ENCODE data around the gene HNRNPUL1.

HNRNPUL1 gene

DNA sequence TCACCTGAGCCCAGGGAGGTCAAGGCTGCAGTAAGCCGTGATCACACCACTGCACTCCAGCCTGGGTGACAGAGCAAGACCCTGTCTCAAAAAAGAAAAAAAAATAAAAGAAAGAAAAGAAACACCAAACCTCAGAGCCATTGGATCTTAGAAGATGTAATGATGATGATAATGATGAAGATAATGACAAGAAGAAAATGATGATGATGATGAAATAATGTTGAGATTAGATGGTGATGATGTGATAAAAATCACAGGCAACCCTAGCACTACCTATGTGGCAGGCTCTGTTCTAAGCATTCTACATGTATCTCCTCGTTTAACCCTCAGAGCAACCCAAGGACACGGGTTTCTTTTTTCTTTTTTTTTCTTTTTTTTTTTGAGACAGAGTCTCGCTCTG is 20.1 kb upstream of the HNRNPUL1 start:
- no peaks in the 10 kb centered on the region for H3K36me3 ChIP-seq (replicated peaks)
- H3K4me1 ChIP-seq = no peaks in the 10 kb centered on the region
- 0 out of 2 replicates have a peak, but pooled peaks cover 2% of the 10 kb centered on the region for H3K9me3 ChIP-seq
- no peaks in the 10 kb centered on the region for H3K27me3 ChIP-seq (ENCODE audit: low read depth)
- in situ Hi-C loops (cut with MboI; ENCODE audit: low sequenced_read_pairs) = no loop called here
- DNase-seq (ENCODE audit: low spot score in 2 of 2) = no peak
- H3K4me3 ChIP-seq = no peak overlapping the region

DNA sequence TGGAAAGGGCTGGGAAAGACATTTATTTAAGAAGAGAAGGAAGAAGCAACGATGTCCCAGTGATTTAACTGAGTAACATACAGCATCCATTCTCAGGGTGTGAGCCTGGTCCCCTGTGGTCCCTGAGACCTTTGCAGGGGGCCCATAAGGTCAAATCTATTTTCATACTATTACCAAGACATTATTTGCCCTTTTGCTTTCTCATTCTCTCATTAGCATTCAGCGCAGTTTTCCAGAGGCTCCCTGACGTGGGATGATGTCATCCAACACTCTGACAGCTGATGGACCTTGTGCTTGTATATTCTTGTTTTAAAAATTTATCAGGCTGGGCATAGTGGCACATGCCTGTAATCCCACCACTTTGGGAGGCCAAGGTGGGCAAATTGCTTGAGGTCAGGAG is 18.3 kb upstream of the HNRNPUL1 start:
- Histone ChIP-seq H3K36me3 (replicated peaks) (no peaks in the 10 kb centered on the region), H3K4me1 (no peaks in the 10 kb centered on the region), H3K27me3 (ENCODE audit: low read depth) (no peaks in the 10 kb centered on the region), H3K9me3 (0 out of 2 replicates have a peak, but pooled peaks cover 2% of the 10 kb centered on the region), H3K4me3 (no peak overlapping the region)
- no peak for DNase-seq (ENCODE audit: low spot score in 2 of 2)
- in situ Hi-C loops (cut with MboI; ENCODE audit: low sequenced_read_pairs) = no loop called here

DNA sequence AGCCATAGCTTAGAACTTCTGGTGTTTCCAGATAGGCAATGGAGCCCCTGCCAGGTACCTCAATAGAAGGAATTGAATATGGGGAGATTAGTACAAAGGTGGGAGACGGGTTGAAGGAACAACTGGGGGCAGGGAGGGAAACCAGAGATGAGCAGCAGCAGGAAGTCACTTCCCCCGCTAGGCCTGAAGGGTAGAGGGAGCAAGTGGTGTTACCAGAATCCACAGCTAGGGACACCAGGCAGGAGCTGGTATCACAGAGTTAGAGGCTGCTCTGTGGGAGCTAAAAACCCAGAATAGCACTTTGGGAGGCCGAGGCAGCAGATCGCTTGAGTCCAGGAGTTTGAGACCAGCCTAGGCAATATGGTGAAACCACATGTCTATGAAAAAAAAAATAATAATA is 15.3 kb upstream of the HNRNPUL1 start:
- in situ Hi-C loops (cut with MboI; ENCODE audit: low sequenced_read_pairs) = no loop called here
- DNase-seq (ENCODE audit: low spot score in 2 of 2) = no peak
- 0 out of 2 replicates have a peak, but pooled peaks cover 2% of the 10 kb centered on the region for H3K9me3 ChIP-seq
- no peaks in the 10 kb centered on the region for H3K4me1 ChIP-seq
- H3K27me3 ChIP-seq (ENCODE audit: low read depth) = no peaks in the 10 kb centered on the region
- H3K4me3 ChIP-seq = no peak overlapping the region
- H3K36me3 ChIP-seq (replicated peaks) = no peaks in the 10 kb centered on the region

DNA sequence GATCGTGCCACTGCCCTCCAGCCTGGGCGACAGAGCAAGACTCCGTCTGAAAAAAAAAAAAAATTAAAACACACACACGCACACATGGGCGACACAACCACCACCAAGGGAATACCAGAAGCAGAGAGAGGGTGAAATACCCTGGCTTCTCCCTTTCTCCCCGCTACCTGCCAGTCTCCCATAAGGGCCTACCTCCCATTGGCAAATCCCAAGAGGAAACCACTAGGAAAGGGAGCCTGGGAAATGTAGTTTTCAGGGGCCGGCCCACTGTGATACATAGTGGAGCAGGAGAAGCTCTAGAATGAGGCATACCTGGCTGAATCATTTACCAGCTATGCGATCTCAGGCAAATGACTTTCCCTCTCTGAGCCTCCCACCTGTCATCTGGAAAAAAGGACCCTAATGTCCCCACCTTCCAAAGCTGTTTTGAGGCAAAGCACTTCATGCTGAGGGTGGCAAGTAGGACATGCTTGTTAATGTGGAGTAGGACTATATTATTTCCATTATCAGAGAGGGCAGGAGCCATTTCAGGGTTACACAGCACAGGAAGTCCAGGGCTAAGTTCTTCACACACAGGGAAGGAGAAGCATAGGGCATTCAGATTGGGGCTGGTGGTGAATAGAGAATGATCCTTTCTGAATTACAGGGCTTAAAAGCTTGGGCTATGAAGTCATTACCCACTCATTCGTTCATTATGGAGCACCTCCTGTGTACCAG is 14.3 kb upstream of the HNRNPUL1 start:
- Histone ChIP-seq H3K27me3 (ENCODE audit: low read depth) (no peaks in the 10 kb centered on the region), H3K9me3 (0 out of 2 replicates have a peak, but pooled peaks cover 2% of the 10 kb centered on the region), H3K4me3 (no peak overlapping the region), H3K4me1 (no peaks in the 10 kb centered on the region), H3K36me3 (replicated peaks) (no peaks in the 10 kb centered on the region)
- in situ Hi-C loops (cut with MboI; ENCODE audit: low sequenced_read_pairs) = no loop called here
- DNase-seq (ENCODE audit: low spot score in 2 of 2) = no peak

DNA sequence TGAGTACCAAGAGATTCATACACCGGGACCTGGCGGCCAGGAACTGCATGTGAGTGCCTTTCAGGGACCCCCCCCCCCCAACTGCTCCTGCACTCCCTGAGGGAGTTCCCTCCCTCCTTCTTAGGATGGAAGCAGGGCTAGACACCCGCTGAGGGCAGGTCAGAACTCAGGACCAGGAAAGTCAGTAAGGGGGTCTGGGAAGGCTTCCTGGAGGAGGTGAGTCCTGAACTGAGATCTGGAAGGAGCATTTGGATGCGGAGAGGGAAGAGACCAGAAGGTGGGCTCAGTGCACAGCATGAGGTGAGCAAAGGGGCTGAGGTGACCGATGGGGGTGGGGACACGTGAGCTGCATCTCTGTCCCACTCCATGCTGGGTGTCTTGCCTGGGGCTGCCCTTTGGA is 10.5 kb upstream of the HNRNPUL1 start:
- in situ Hi-C loops (cut with MboI; ENCODE audit: low sequenced_read_pairs) = no loop called here
- Histone ChIP-seq H3K9me3 (0 out of 2 replicates have a peak, but pooled peaks cover 1% of the 10 kb centered on the region), H3K4me1 (no peaks in the 10 kb centered on the region), H3K27me3 (ENCODE audit: low read depth) (no peaks in the 10 kb centered on the region), H3K4me3 (no peak overlapping the region), H3K36me3 (replicated peaks) (no peaks in the 10 kb centered on the region)
- no peak for DNase-seq (ENCODE audit: low spot score in 2 of 2)

DNA sequence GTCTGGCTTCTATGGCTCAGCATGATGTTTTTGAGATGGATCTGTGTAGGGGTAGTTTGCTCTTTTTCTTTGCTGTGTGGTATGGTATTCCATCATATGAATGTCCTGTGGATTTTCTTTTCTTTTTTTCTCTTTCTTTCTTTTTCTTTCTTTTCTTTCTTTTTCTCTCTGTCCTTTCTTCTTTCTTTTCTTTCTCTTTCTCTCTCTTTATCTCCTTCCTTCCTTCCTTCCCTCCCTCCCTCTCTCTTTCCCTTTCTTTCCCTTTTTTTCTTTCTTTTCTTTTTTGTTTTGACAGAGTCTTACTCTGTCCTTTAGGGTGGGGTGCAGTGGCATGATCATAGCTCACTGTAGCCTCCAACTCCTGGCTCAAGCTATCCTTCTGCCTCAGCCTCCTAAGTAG is 9.0 kb upstream of the HNRNPUL1 start:
- in situ Hi-C loops (cut with MboI; ENCODE audit: low sequenced_read_pairs) = no loop called here
- Histone ChIP-seq H3K27me3 (ENCODE audit: low read depth) (no peaks in the 10 kb centered on the region), H3K9me3 (no peaks in the 10 kb centered on the region), H3K4me1 (no peaks in the 10 kb centered on the region), H3K4me3 (no peak overlapping the region), H3K36me3 (replicated peaks) (no peaks in the 10 kb centered on the region)
- no peak for DNase-seq (ENCODE audit: low spot score in 2 of 2)

DNA sequence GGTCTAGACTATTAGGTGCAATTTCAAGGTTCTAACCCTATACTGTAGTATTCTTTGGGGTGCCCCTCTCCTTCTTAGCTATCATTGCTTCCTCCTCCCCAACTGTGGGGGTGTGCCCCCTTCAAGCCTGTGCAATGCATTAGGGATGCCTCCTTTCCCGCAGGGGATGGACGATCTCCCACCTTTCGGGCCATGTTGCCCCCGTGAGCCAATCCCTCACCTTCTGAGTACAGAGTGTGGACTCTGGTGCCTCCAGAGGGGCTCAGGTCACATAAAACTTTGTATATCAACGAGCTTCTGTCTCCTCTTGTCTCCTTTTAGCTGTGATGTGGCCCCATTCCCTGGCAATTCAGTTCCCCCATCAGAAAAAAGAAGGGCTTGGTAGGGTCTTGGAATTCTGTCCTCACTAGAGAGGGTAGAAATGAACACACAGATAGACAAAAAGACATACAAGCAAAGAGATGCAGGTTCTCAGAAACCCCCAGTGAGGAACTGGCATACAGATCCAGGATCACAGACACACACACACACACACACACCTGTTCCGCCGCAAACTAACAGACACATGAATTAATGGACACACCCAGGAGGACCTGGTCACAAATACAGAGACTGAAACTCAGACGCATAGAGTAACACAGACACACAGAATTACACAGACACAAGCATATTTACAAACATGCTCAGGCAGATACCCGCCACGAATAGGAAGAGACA is 2.5 kb upstream of the HNRNPUL1 start:
- H3K4me3 ChIP-seq = peak overlapping the region; percentile 45
- H3K36me3 ChIP-seq (replicated peaks) = peaks cover 4% of the 10 kb centered on the region; the same call in 1 of the 2 replicates
- H3K27me3 ChIP-seq (ENCODE audit: low read depth) = no peaks in the 10 kb centered on the region
- peaks cover 6% of the 10 kb centered on the region for H3K4me1 ChIP-seq
- no peak for DNase-seq (ENCODE audit: low spot score in 2 of 2)
- in situ Hi-C loops (cut with MboI; ENCODE audit: low sequenced_read_pairs) = loop anchor here (5.0 to 10.0 kb wide), 2 partner anchors 59 to 287 kb away; no protein-coding TSS in a partner anchor
- no peaks in the 10 kb centered on the region for H3K9me3 ChIP-seq

DNA sequence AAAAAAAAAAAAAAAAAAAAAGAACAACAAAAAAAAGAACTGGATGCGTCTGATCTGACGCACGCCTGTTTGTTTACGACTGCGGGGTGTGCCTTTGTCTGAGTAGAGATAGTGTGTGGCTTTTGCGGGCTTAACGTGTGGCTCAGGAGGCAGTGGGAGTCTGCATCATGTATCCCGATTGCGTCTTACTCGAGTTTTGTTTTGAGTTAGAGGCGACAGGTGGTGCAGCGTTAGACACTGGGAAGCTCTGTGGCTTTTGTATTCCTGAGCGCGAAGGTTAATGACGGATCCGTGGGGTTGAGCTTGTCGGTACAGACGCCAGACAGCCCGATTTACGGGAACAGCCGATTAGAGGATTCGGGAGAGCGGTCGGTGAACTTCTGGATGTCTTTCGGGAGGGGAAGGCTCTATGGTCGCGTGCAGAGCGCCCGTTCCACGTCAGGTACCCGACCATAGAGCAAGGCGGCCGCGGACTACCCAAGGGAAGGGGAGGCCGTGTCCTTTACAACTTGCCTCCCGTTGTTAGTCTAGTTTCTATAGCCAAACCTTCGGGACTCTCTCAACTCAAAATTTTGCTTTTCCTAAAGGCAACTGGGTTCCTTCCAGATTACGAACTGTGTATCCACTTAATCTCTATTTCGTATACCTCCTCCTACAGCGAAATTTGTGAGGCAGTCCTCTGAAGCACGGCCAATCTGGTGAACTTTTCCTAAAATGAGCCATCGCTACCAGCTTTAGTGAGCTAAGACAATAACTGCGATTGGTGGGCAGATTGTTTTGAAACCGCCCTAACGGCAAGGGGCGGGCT is 926 bp upstream of the HNRNPUL1 start:
- Histone ChIP-seq H3K27me3 (ENCODE audit: low read depth) (no peaks in the 10 kb centered on the region), H3K4me3 (peak overlapping the region; percentile 45), H3K4me1 (peaks cover 13% of the 10 kb centered on the region), H3K36me3 (replicated peaks) (peaks cover 20% of the 10 kb centered on the region), H3K9me3 (no peaks in the 10 kb centered on the region)
- DNase-seq (ENCODE audit: low spot score in 2 of 2) = peak; percentile 22 to 68
- in situ Hi-C loops (cut with MboI; ENCODE audit: low sequenced_read_pairs) = loop anchor here (5.0 to 10.0 kb wide), 2 partner anchors 61 to 288 kb away; no protein-coding TSS in a partner anchor

DNA sequence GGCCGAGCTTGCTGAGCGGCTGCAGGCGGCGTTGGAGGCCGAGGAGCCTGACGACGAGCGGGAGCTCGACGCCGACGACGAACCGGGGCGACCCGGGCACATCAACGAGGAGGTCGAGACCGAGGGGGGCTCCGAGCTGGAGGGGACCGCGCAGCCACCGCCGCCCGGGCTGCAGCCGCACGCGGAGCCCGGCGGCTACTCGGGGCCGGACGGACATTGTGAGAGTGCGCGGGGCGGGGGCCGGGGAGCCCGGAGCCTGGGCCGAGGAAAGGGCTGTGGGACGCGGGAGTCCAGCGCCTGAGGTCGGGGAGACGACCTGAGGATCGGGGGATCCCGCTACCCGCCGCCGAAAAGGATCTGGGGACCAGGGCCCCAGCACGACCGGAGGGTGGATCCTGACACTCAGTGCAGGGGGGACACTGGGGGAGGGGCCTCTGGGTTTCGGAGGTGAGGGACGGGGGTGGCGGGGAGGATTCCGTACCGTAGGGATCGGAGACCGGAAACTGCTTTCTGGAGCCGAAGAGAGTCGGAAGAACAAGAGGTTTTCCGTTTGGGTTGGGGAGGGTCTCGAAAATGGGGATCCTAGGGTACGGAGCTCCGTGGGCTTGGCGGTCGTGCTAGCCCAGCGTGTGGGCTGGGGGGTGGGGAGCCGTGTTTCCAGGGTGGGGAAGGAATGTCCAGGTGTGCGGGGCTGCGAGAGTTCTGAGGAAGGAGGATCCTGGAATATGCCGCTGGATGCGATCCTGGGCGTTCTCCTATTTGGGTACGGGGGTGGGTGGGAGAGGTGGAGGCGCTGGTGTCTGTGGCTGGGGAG is 616 bp downstream of the HNRNPUL1 start:
- peak; percentile 38 to 71 for DNase-seq (ENCODE audit: low spot score in 2 of 2)
- Histone ChIP-seq H3K27me3 (ENCODE audit: low read depth) (no peaks in the 10 kb centered on the region), H3K4me1 (peaks cover 13% of the 10 kb centered on the region), H3K36me3 (replicated peaks) (peaks cover 35% of the 10 kb centered on the region), H3K4me3 (peak overlapping the region; percentile 97), H3K9me3 (no peaks in the 10 kb centered on the region)
- in situ Hi-C loops (cut with MboI; ENCODE audit: low sequenced_read_pairs) = loop anchor here (5.0 to 10.0 kb wide), 2 partner anchors 62 to 290 kb away; no protein-coding TSS in a partner anchor

DNA sequence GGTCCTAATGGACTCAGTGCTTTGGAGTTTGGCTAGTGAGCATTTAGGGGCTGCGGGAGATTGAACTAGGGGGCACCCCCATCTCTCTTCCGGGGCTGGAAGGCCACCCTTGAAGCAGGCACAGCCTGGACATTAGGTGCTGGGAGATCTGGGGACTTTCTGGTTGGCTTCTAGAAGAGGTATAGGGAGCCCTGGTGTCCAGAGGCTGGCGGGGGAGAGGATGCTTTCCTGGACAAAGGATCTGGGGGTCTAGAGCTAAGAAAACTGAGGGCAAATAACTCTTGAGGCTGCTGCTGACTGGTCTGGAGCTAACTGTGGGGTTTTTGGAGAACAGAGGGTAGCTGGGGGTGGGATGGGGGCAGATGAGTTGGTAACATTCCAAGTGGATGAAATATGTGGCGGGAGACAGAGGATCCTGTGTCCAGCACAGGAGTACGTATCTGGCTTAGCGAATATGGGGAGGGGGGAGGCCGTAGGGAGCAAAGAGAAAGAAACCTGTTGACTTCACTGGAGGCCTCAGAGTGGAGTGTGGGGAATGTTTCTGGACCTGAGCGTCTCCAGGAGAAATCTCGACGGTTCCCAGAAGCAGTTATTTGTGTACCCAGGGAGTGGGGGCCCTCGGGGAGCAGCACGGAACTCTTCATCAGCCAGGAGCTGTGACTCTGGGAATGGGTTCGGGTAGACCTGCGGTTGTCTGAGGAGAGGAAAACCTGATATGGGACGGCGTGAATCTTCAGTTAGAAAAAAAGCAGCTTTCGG is 1.4 kb downstream of the HNRNPUL1 start:
- peak in 1 of 2 experiments; percentile 26 for DNase-seq (ENCODE audit: low spot score in 2 of 2)
- no peaks in the 10 kb centered on the region for H3K9me3 ChIP-seq
- no peaks in the 10 kb centered on the region for H3K27me3 ChIP-seq (ENCODE audit: low read depth)
- H3K36me3 ChIP-seq (replicated peaks) = peaks cover 43% of the 10 kb centered on the region
- in situ Hi-C loops (cut with MboI; ENCODE audit: low sequenced_read_pairs) = loop anchor here (10.0 kb wide), 1 partner anchor 291 kb away; no protein-coding TSS in a partner anchor
- peak overlapping the region; percentile 97 for H3K4me3 ChIP-seq
- peaks cover 13% of the 10 kb centered on the region for H3K4me1 ChIP-seq

DNA sequence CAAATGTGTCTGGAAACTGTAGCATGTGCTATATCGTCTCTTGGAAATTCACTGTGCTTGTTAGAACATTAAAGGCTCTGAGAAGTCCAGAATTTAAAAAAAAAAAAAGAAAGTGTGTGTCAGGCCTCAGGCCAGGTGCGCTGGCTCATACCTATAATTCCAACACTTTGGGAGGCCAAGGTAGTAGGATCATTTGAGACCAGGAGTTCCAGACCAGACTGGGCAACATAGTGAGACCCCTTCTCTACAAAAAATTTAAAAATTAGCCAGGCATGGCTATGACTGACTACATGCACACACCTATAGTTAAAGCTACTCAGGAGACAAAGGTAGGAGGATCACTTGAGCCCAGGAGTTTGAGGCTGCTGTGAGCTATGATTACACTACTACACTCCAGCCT is 4.9 kb downstream of the HNRNPUL1 start:
- H3K4me3 ChIP-seq = no peak overlapping the region
- H3K4me1 ChIP-seq = peaks cover 9% of the 10 kb centered on the region
- H3K36me3 ChIP-seq (replicated peaks) = peaks cover 78% of the 10 kb centered on the region
- DNase-seq (ENCODE audit: low spot score in 2 of 2) = no peak
- no peaks in the 10 kb centered on the region for H3K27me3 ChIP-seq (ENCODE audit: low read depth)
- in situ Hi-C loops (cut with MboI; ENCODE audit: low sequenced_read_pairs) = loop anchor here (10.0 kb wide), 1 partner anchor 294 kb away; no protein-coding TSS in a partner anchor
- no peaks in the 10 kb centered on the region for H3K9me3 ChIP-seq

DNA sequence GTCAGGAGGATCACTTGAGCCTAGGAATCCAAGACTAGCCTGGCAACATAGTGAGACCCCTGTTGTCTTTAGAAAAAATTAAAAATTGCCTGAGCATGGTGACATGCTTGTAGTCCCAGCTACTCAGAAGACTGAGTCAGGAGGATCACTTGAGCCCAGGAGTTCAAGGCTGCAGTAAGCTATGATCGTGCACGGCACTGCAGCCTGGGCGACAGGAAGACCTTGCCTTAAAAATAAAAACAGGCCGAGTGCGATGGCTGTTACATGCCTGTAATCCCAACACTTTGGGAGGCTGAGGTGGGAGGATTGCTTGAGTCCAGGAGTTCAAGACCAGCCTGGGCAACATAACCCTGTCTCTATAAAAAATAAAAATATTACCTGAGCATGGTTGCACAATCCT is 5.4 kb downstream of the HNRNPUL1 start:
- Histone ChIP-seq H3K4me1 (peaks cover 9% of the 10 kb centered on the region), H3K9me3 (no peaks in the 10 kb centered on the region), H3K4me3 (no peak overlapping the region), H3K36me3 (replicated peaks) (peaks cover 80% of the 10 kb centered on the region), H3K27me3 (ENCODE audit: low read depth) (no peaks in the 10 kb centered on the region)
- DNase-seq (ENCODE audit: low spot score in 2 of 2) = no peak
- in situ Hi-C loops (cut with MboI; ENCODE audit: low sequenced_read_pairs) = loop anchor here (10.0 kb wide), 1 partner anchor 295 kb away; no protein-coding TSS in a partner anchor

Measured in HAP-1 (cell line).